ENCODE measurements around the gene ASH1L. TPM values are rescaled to one million over a fixed set of nuclear protein-coding genes. Genes with fewer than 3 reads are reported as not detected.
A peak's percentile ranks its signal among the peaks of the same experiment; 100 is the strongest.
"Not testable (repeated sequence)": the region's sequence is repeated elsewhere in the genome, so short reads cannot be mapped to it uniquely, and the experiment has no call there.

The ASH1L gene
- total RNA-seq, 1 donor from 2014 or later: 44.0 TPM

GRCh38 chr1:155531624-155532023 lies 31.0 kb downstream of the ASH1L start:
- Mint-ChIP-seq H3K4me3 (no peak overlapping the region), H3K9me3 (no peaks in the 10 kb centered on the region), H3K36me3 (ENCODE audit: low read depth) (peaks cover 26% of the 10 kb centered on the region), H3K27ac (peak overlapping the region; percentile 4), H3K4me1 (ENCODE audit: low read depth) (peaks cover 49% of the 10 kb centered on the region), H3K27me3 (ENCODE audit: insufficient read depth) (no peaks in the 10 kb centered on the region)
- no peak for DNase-seq (ENCODE audit: low spot score)
- intact Hi-C loops (cut with micrococcal nuclease): no loop called here

GRCh38 chr1:155529929-155530328 lies 32.7 kb downstream of the ASH1L start:
- no peak overlapping the region for H3K4me3 Mint-ChIP-seq
- peaks cover 26% of the 10 kb centered on the region for H3K36me3 Mint-ChIP-seq (ENCODE audit: low read depth)
- peaks cover 35% of the 10 kb centered on the region for H3K4me1 Mint-ChIP-seq (ENCODE audit: low read depth)
- DNase-seq (ENCODE audit: low spot score): no peak
- intact Hi-C loops (cut with micrococcal nuclease): no loop called here
- no peak overlapping the region for H3K27ac Mint-ChIP-seq
- no peaks in the 10 kb centered on the region for H3K9me3 Mint-ChIP-seq
- no peaks in the 10 kb centered on the region for H3K27me3 Mint-ChIP-seq (ENCODE audit: insufficient read depth)

- Mint-ChIP-seq H3K4me1 (ENCODE audit: low read depth) (peaks cover 29% of the 10 kb centered on the region), H3K36me3 (ENCODE audit: low read depth) (peaks cover 22% of the 10 kb centered on the region), H3K27ac (peak overlapping the region; percentile 2), H3K9me3 (no peaks in the 10 kb centered on the region), H3K27me3 (ENCODE audit: insufficient read depth) (no peaks in the 10 kb centered on the region), H3K4me3 (no peak overlapping the region)
- intact Hi-C loops (cut with micrococcal nuclease): no loop called here
- no peak for DNase-seq (ENCODE audit: low spot score)
These were observed 33.5 kb downstream of the ASH1L start for GRCh38 chr1:155529109-155529508.

- no peaks in the 10 kb centered on the region for H3K9me3 Mint-ChIP-seq
- DNase-seq (ENCODE audit: low spot score): no peak
- peaks cover 13% of the 10 kb centered on the region for H3K36me3 Mint-ChIP-seq (ENCODE audit: low read depth)
- H3K27me3 Mint-ChIP-seq (ENCODE audit: insufficient read depth): no peaks in the 10 kb centered on the region
- no peak overlapping the region for H3K4me3 Mint-ChIP-seq
- H3K4me1 Mint-ChIP-seq (ENCODE audit: low read depth): peaks cover 30% of the 10 kb centered on the region
- intact Hi-C loops (cut with micrococcal nuclease): no loop called here
- H3K27ac Mint-ChIP-seq: no peak overlapping the region
These were observed 34.9 kb downstream of the ASH1L start for GRCh38 chr1:155527677-155528076.

- peaks cover 25% of the 10 kb centered on the region for H3K4me1 Mint-ChIP-seq (ENCODE audit: low read depth)
- intact Hi-C loops (cut with micrococcal nuclease): no loop called here
- peaks cover 14% of the 10 kb centered on the region for H3K36me3 Mint-ChIP-seq (ENCODE audit: low read depth)
- H3K27me3 Mint-ChIP-seq (ENCODE audit: insufficient read depth): no peaks in the 10 kb centered on the region
- no peak for DNase-seq (ENCODE audit: low spot score)
- no peak overlapping the region for H3K27ac Mint-ChIP-seq
- no peaks in the 10 kb centered on the region for H3K9me3 Mint-ChIP-seq
- no peak overlapping the region for H3K4me3 Mint-ChIP-seq
These were observed 36.2 kb downstream of the ASH1L start for GRCh38 chr1:155526356-155526755.

GRCh38 chr1:155522069-155522468 lies 40.5 kb downstream of the ASH1L start:
- H3K27ac Mint-ChIP-seq: no peak overlapping the region
- intact Hi-C loops (cut with micrococcal nuclease): no loop called here

GRCh38 chr1:155518484-155518883 lies 44.1 kb downstream of the ASH1L start:
- H3K9me3 Mint-ChIP-seq: no peaks in the 10 kb centered on the region
- peaks cover 22% of the 10 kb centered on the region for H3K36me3 Mint-ChIP-seq (ENCODE audit: low read depth)
- DNase-seq (ENCODE audit: low spot score): no peak
- no peak overlapping the region for H3K4me3 Mint-ChIP-seq
- peaks cover 31% of the 10 kb centered on the region for H3K4me1 Mint-ChIP-seq (ENCODE audit: low read depth)
- intact Hi-C loops (cut with micrococcal nuclease): loop anchor here (10.0 kb wide), 1 partner anchor 46 kb away; the partner anchor contains the start of gene ASH1L
- no peak overlapping the region for H3K27ac Mint-ChIP-seq
- H3K27me3 Mint-ChIP-seq (ENCODE audit: insufficient read depth): no peaks in the 10 kb centered on the region

More at GRCh38 chr1:155522069-155522468, 40.5 kb downstream of the ASH1L start:
- no peaks in the 10 kb centered on the region for H3K27me3 Mint-ChIP-seq (ENCODE audit: insufficient read depth)
- peaks cover 21% of the 10 kb centered on the region for H3K4me1 Mint-ChIP-seq (ENCODE audit: low read depth)
- no peak for DNase-seq (ENCODE audit: low spot score)
- no peaks in the 10 kb centered on the region for H3K9me3 Mint-ChIP-seq
- no peak overlapping the region for H3K4me3 Mint-ChIP-seq
- peaks cover 18% of the 10 kb centered on the region for H3K36me3 Mint-ChIP-seq (ENCODE audit: low read depth)

- Mint-ChIP-seq H3K4me3 (peak overlapping the region; percentile 44), H3K27me3 (ENCODE audit: insufficient read depth) (no peaks in the 10 kb centered on the region), H3K4me1 (ENCODE audit: low read depth) (peaks cover 29% of the 10 kb centered on the region), H3K27ac (peak overlapping the region; percentile 71), H3K9me3 (no peaks in the 10 kb centered on the region), H3K36me3 (ENCODE audit: low read depth) (peaks cover 17% of the 10 kb centered on the region)
- intact Hi-C loops (cut with micrococcal nuclease): loop anchor here (10.0 kb wide), 1 partner anchor 50 kb away; the partner anchor contains the start of gene ASH1L
- DNase-seq (ENCODE audit: low spot score): no peak
These were observed 47.9 kb downstream of the ASH1L start for GRCh38 chr1:155514582-155515187.

- intact Hi-C loops (cut with micrococcal nuclease): loop anchor here (10.0 kb wide), 1 partner anchor 51 kb away; the partner anchor contains the start of gene ASH1L
- Mint-ChIP-seq H3K27ac (no peak overlapping the region), H3K9me3 (no peaks in the 10 kb centered on the region), H3K27me3 (ENCODE audit: insufficient read depth) (no peaks in the 10 kb centered on the region), H3K4me1 (ENCODE audit: low read depth) (peaks cover 32% of the 10 kb centered on the region), H3K4me3 (no peak overlapping the region), H3K36me3 (ENCODE audit: low read depth) (peaks cover 12% of the 10 kb centered on the region)
- no peak for DNase-seq (ENCODE audit: low spot score)
These were observed 49.2 kb downstream of the ASH1L start for GRCh38 chr1:155513300-155513916.

GRCh38 chr1:155511385-155511784 lies 51.2 kb downstream of the ASH1L start:
- H3K4me1 Mint-ChIP-seq (ENCODE audit: low read depth): peaks cover 37% of the 10 kb centered on the region
- not testable (repeated sequence) for H3K4me3 Mint-ChIP-seq; H3K27ac Mint-ChIP-seq; H3K36me3 Mint-ChIP-seq (ENCODE audit: low read depth); DNase-seq (ENCODE audit: low spot score); H3K9me3 Mint-ChIP-seq; H3K27me3 Mint-ChIP-seq (ENCODE audit: insufficient read depth)
- intact Hi-C loops (cut with micrococcal nuclease): loop anchor here (10.0 kb wide), 1 partner anchor 53 kb away; the partner anchor contains the start of gene ASH1L

GRCh38 chr1:155509064-155509463 lies 53.5 kb downstream of the ASH1L start:
- no peak overlapping the region for H3K4me3 Mint-ChIP-seq
- peaks cover 29% of the 10 kb centered on the region for H3K4me1 Mint-ChIP-seq (ENCODE audit: low read depth)
- H3K9me3 Mint-ChIP-seq: no peaks in the 10 kb centered on the region
- intact Hi-C loops (cut with micrococcal nuclease): no loop called here
- no peaks in the 10 kb centered on the region for H3K27me3 Mint-ChIP-seq (ENCODE audit: insufficient read depth)
- H3K27ac Mint-ChIP-seq: peak overlapping the region; percentile 44
- peaks cover 8% of the 10 kb centered on the region for H3K36me3 Mint-ChIP-seq (ENCODE audit: low read depth)
- no peak for DNase-seq (ENCODE audit: low spot score)

- H3K27ac Mint-ChIP-seq: peak overlapping the region; percentile 40
- no peak for DNase-seq (ENCODE audit: low spot score)
- peak overlapping the region; percentile 5 for H3K4me3 Mint-ChIP-seq
- intact Hi-C loops (cut with micrococcal nuclease): no loop called here
- H3K4me1 Mint-ChIP-seq (ENCODE audit: low read depth): peaks cover 22% of the 10 kb centered on the region
- H3K36me3 Mint-ChIP-seq (ENCODE audit: low read depth): peaks cover 7% of the 10 kb centered on the region
- H3K27me3 Mint-ChIP-seq (ENCODE audit: insufficient read depth): no peaks in the 10 kb centered on the region
- H3K9me3 Mint-ChIP-seq: no peaks in the 10 kb centered on the region
These were observed 54.7 kb downstream of the ASH1L start for GRCh38 chr1:155507945-155508344.

- intact Hi-C loops (cut with micrococcal nuclease); H3K9me3 Mint-ChIP-seq; H3K36me3 Mint-ChIP-seq (ENCODE audit: low read depth); H3K27me3 Mint-ChIP-seq (ENCODE audit: insufficient read depth); H3K4me3 Mint-ChIP-seq; H3K27ac Mint-ChIP-seq; DNase-seq (ENCODE audit: low spot score): not testable (repeated sequence)
- H3K4me1 Mint-ChIP-seq (ENCODE audit: low read depth): peaks cover 22% of the 10 kb centered on the region
These were observed 56.6 kb downstream of the ASH1L start for GRCh38 chr1:155505963-155506362.
